HG03097 (cell line): Measurements from ENCODE around the gene TRMT1.
"Not testable (repeated sequence)": the region's sequence is repeated elsewhere in the genome, so short reads cannot be mapped to it uniquely, and the experiment has no call there.

Experiments
- ATAC-seq: cut with Tn5 transposase; IDR thresholded peaks from one replicate; pipeline ENCODE4 v1.9.1; 2021; ENCODE audit not compliant: unreplicated experiment, low FRiP score

The TRMT1 gene

GRCh38 chr19:13116282-13117175 is at the start of gene TRMT1:
TSS of gene TRMT1 (minus strand) at chr19:13116740. CDS start at chr19:13116399, 341 bp downstream.
- peak; percentile 35 for ATAC-seq

- not testable (repeated sequence) for ATAC-seq
Observed at GRCh38 chr19:13166151-13166550, 49.6 kb upstream of the TRMT1 start.

GRCh38 chr19:13165162-13165997 is 48.8 kb upstream of the TRMT1 start:
- no peak for ATAC-seq

GRCh38 chr19:13164343-13165161 is 48.0 kb upstream of the TRMT1 start:
- no peak for ATAC-seq

GRCh38 chr19:13163609-13164342 is 47.2 kb upstream of the TRMT1 start:
- no peak for ATAC-seq

GRCh38 chr19:13162724-13163608 is 46.4 kb upstream of the TRMT1 start:
- ATAC-seq, result no peak

- ATAC-seq, result no peak
Observed at GRCh38 chr19:13160557-13160956, 44.0 kb upstream of the TRMT1 start.

GRCh38 chr19:13159713-13160112 is 43.2 kb upstream of the TRMT1 start:
- ATAC-seq, result no peak

- peak; percentile 21 for ATAC-seq
Observed at GRCh38 chr19:13155472-13156359, 39.2 kb upstream of the TRMT1 start.

GRCh38 chr19:13154911-13155471 is 38.5 kb upstream of the TRMT1 start:
- no peak for ATAC-seq

GRCh38 chr19:13154241-13154778 is 37.8 kb upstream of the TRMT1 start:
- no peak for ATAC-seq

GRCh38 chr19:13153569-13154240 is 37.2 kb upstream of the TRMT1 start:
- ATAC-seq, result no peak

- peak; percentile 25 for ATAC-seq
Observed at GRCh38 chr19:13152974-13153568, 36.5 kb upstream of the TRMT1 start.

- ATAC-seq, result peak; percentile 4
Observed at GRCh38 chr19:13152356-13152973, 35.9 kb upstream of the TRMT1 start.

GRCh38 chr19:13151605-13152355 is 35.2 kb upstream of the TRMT1 start:
- peak; percentile 38 for ATAC-seq
